GM10847 (cell line): ENCODE results near the gene PRADC1.

ENCODE experiments used
- POLR2A ChIP-seq: IDR thresholded peaks from 2 replicates; pipeline ENCODE4 v1.6.1; 2011; ENCODE audit not compliant: insufficient read length; ENCODE audit errors: extremely low read depth

Gene PRADC1

GRCh38 chr2:73227086-73227485 is 6.0 kb downstream of the PRADC1 start:
- no peak for TF ChIP-seq POLR2A

- TF ChIP-seq POLR2A: no peak
These were observed 7.3 kb downstream of the PRADC1 start for GRCh38 chr2:73225513-73226360.

GRCh38 chr2:73223821-73224220 is 9.2 kb downstream of the PRADC1 start:
- TF ChIP-seq POLR2A: no peak

- TF ChIP-seq POLR2A: no peak
These were observed 14.7 kb downstream of the PRADC1 start for GRCh38 chr2:73218298-73218697.

GRCh38 chr2:73217826-73218225 is 15.2 kb downstream of the PRADC1 start:
- no peak for TF ChIP-seq POLR2A

- TF ChIP-seq POLR2A: no peak
These were observed 15.9 kb downstream of the PRADC1 start for GRCh38 chr2:73217160-73217559.

- TF ChIP-seq POLR2A: no peak
These were observed 17.8 kb downstream of the PRADC1 start for GRCh38 chr2:73215254-73215653.

- TF ChIP-seq POLR2A: peak; percentile 45
These were observed 18.7 kb downstream of the PRADC1 start, which contains the start of gene SMYD5 for GRCh38 chr2:73214120-73215035. Gene SMYD5, plus strand, starts transcription at chr2:73214245. Its CDS starts 22 bp downstream, at chr2:73214267.

GRCh38 chr2:73212448-73213176 is 20.4 kb downstream of the PRADC1 start:
- no peak for TF ChIP-seq POLR2A

- no peak for TF ChIP-seq POLR2A
These were observed 21.0 kb downstream of the PRADC1 start for GRCh38 chr2:73212098-73212447.

- TF ChIP-seq POLR2A: no peak
These were observed 22.3 kb downstream of the PRADC1 start for GRCh38 chr2:73210696-73211095.

- no peak for TF ChIP-seq POLR2A
These were observed 23.0 kb downstream of the PRADC1 start for GRCh38 chr2:73210019-73210418.

GRCh38 chr2:73208258-73208657 is 24.8 kb downstream of the PRADC1 start:
- no peak for TF ChIP-seq POLR2A

GRCh38 chr2:73205611-73206010 is 27.4 kb downstream of the PRADC1 start:
- TF ChIP-seq POLR2A: no peak

- TF ChIP-seq POLR2A: no peak
These were observed 29.9 kb downstream of the PRADC1 start for GRCh38 chr2:73203055-73203681.
